Neural cell (in vitro differentiated cells): Measurements from ENCODE around the gene GPR78. TPM values are rescaled to one million over a fixed set of nuclear protein-coding genes. Genes with fewer than 3 reads are reported as not detected.

Source experiments
- H2AFZ ChIP-seq: fragments of 200-600, 300-800 bp; sonication (generic), shearing (Covaris generic); 2 replicates; pipeline ENCODE4 v1.6.0; 2014; ENCODE audit warnings: low read depth, mild to moderate bottlenecking, antibody characterized with exemption, low read length, moderate library complexity
- H3F3A ChIP-seq: fragments of 200-600 bp; shearing (Covaris generic); 2 replicates; pipeline ENCODE4 v1.6.1; 2016; ENCODE audit warnings: mild to moderate bottlenecking, moderate library complexity, mixed read lengths, antibody characterized with exemption, low read length; ENCODE audit not compliant: insufficient read depth, poor library complexity, severe bottlenecking
- H3K27ac ChIP-seq: fragments of 200-600, 300-800 bp; sonication (generic), shearing (Covaris generic); 2 replicates; pipeline ENCODE4 v1.5.1; 2014; ENCODE audit warnings: mild to moderate bottlenecking, low read length, moderate library complexity
- H3K27me3 ChIP-seq: fragments of 300-800, 200-600 bp; sonication (generic), shearing (Covaris generic); 2 replicates; pipeline ENCODE4 v1.6.0; 2014; ENCODE audit warnings: mild to moderate bottlenecking, low read depth, low read length, moderate library complexity; ENCODE audit not compliant: insufficient read depth
- H3K36me3 ChIP-seq: fragments of 300-800, 200-600 bp; sonication (generic), shearing (Covaris generic); 2 replicates; pipeline ENCODE4 v1.5.1; 2014; ENCODE audit warnings: mild to moderate bottlenecking, antibody characterized with exemption, low read length, moderate library complexity; ENCODE audit not compliant: insufficient read depth
- H3K4me2 ChIP-seq: fragments of 300-800, 200-600 bp; sonication (generic), shearing (Covaris generic); 2 replicates; pipeline ENCODE4 v1.6.0; 2014; ENCODE audit warnings: mild to moderate bottlenecking, low read length
- H3K4me3 ChIP-seq: fragments of 300-800, 200-600 bp; sonication (generic), shearing (Covaris generic); 2 replicates; pipeline ENCODE4 v1.5.1; 2014; ENCODE audit warnings: mild to moderate bottlenecking, low read length, moderate library complexity
- H3K79me2 ChIP-seq: fragments of 200-600 bp; shearing (Covaris generic); replicated peaks from 2 replicates; pipeline ENCODE4 v1.6.0; 2014; ENCODE audit warnings: mild to moderate bottlenecking, low read length, moderate library complexity; ENCODE audit not compliant: insufficient read depth
- H3K9ac ChIP-seq: fragments of 300-800, 200-600 bp; sonication (generic), shearing (Covaris generic); 2 replicates; pipeline ENCODE4 v1.6.1; 2016; ENCODE audit warnings: mild to moderate bottlenecking, low read length, mixed read lengths
- H3K9me2 ChIP-seq: fragments of 200-600 bp; shearing (Covaris generic); 2 replicates; pipeline ENCODE4 v1.6.1; 2016; ENCODE audit warnings: mild to moderate bottlenecking, low read length, mixed read lengths; ENCODE audit not compliant: insufficient read depth
- H3K9me3 ChIP-seq: fragments of 200-600, 300-800 bp; sonication (generic), shearing (Covaris generic); 2 replicates; pipeline ENCODE4 v1.6.1; 2016; ENCODE audit warnings: mild to moderate bottlenecking, mixed run types, low read length, moderate library complexity, mixed read lengths
- H4K20me1 ChIP-seq: fragments of 200-600 bp; shearing (Covaris generic); 2 replicates; pipeline ENCODE4 v1.6.1; 2016; ENCODE audit warnings: mild to moderate bottlenecking, mixed run types; ENCODE audit not compliant: insufficient read depth
- EP300 ChIP-seq: fragments of 450-650 bp; conservative IDR thresholded peaks from 2 replicates; pipeline ENCODE4 v1.6.1; 2014; ENCODE audit warnings: antibody characterized with exemption, mild to moderate bottlenecking, moderate library complexity; ENCODE audit not compliant: poor library complexity, severe bottlenecking
- EZH2 ChIP-seq: fragments of 200-600, 300-800 bp; shearing (Covaris generic), sonication (generic); IDR thresholded peaks from 2 replicates; pipeline ENCODE4 v1.6.1; 2014; ENCODE audit warnings: antibody characterized with exemption, low read length, borderline replicate concordance, mild to moderate bottlenecking; ENCODE audit not compliant: insufficient read depth, poor library complexity, severe bottlenecking
- MXI1 ChIP-seq: fragments of 450-650 bp; conservative IDR thresholded peaks from 2 replicates; pipeline ENCODE4 v1.6.1; 2014; ENCODE audit warnings: antibody characterized with exemption, mild to moderate bottlenecking; ENCODE audit not compliant: poor library complexity, severe bottlenecking
- POLR2AphosphoS5 ChIP-seq: IDR thresholded peaks from 2 replicates; pipeline ENCODE4 v1.6.1; 2012
- RAD21 ChIP-seq: fragments of 450-650 bp; conservative IDR thresholded peaks from 2 replicates; pipeline ENCODE4 v1.6.1; 2014; ENCODE audit warnings: antibody characterized with exemption, mild to moderate bottlenecking, moderate library complexity
- REST ChIP-seq: IDR thresholded peaks from 2 replicates; pipeline ENCODE4 v1.6.1; 2012; ENCODE audit warnings: borderline replicate concordance
- SMC3 ChIP-seq: fragments of 450-650 bp; conservative IDR thresholded peaks from 2 replicates; pipeline ENCODE4 v1.6.1; 2014; ENCODE audit warnings: antibody characterized with exemption, mild to moderate bottlenecking, moderate library complexity; ENCODE audit not compliant: poor library complexity
- TAF1 ChIP-seq: IDR thresholded peaks from 2 replicates; pipeline ENCODE4 v1.6.1; 2012; ENCODE audit warnings: low read depth
- polyA plus RNA-seq: library from polyadenylated mRNA; depleted of rRNA; stranded (reverse); fragments of >200 nt; gene quantifications from 2 replicates; pipeline ENCODE4 v1.2.3, GENCODE V29; 2014
- TF ChIP-seq, protein P1 (sequence below): fragments of 450-650 bp; IDR thresholded peaks from 2 replicates; pipeline ENCODE4 v1.5.1; 2014; ENCODE audit warnings: antibody characterized with exemption, mild to moderate bottlenecking, moderate library complexity; ENCODE audit not compliant: poor library complexity, severe bottlenecking

The GPR78 gene
- polyA plus RNA-seq, 1 donor from 2014 or later, result not detected

DNA sequence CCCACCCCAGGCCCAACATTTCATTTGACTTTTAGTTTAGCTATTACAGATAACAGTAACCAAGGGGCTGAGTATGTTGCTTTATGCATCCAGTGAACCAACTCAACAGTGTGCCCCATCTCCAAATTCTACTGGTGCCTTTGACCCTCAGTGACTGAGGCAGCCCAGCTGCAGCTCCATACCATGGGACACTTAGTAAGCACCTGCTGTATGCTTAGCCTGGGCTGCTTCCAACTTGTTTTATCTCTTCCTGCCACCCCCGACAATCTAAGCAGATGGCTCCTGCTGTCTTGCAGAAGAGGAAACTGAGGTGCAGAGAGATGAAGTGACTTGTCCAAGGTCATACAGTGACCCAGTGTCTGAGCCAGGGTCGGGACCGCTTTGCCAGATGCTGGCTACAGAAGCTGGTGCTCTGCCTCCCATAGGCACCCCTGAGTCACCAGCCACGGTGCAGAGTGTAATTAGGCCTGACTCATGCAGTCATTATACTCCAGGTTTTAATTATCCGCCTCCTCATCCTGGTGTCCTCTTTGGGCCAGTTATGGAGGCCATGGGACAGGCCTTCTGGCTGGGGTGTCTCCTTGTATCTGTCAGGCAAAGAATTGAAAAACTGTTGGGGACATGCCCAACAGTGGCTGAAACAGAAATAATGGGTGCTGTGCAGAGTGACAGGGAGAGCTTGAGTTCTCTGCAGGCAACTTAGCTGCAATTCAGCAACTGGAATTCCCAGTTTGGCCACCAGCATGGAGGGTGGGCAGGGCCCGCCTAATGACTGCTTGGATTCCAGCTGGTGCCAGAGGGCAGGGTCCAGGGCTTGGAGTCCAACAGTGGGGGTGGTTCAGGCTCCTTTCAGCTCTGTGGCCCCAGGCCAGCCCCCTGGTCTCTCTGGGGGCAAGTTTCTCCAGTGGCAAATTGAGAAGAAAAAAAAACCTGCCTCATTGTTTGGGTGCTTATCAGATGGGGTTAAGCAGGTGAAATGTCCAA, 8.2 kb upstream of the GPR78 start:
- no peaks in the 10 kb centered on the region for H3K36me3 ChIP-seq
- no peaks in the 10 kb centered on the region for H3K9me2 ChIP-seq
- no peaks in the 10 kb centered on the region for H3K9me3 ChIP-seq
- H3K4me3 ChIP-seq, result no peak overlapping the region
- H4K20me1 ChIP-seq, result no peaks in the 10 kb centered on the region
- no peak overlapping the region for H3K9ac ChIP-seq
- H2AFZ ChIP-seq, result no peak overlapping the region
- no peak overlapping the region for H3K4me2 ChIP-seq
- H3K27me3 ChIP-seq, result no peaks in the 10 kb centered on the region
- no peak overlapping the region for H3K27ac ChIP-seq
- no peaks in the 10 kb centered on the region for H3K79me2 ChIP-seq
- TF ChIP-seq MXI1 (no peak), RAD21 (no peak), EZH2 (no peak), SMC3 (no peak), TAF1 (no peak), EP300 (no peak), POLR2AphosphoS5 (no peak), REST (no peak)
- TF ChIP-seq, protein P1, sequence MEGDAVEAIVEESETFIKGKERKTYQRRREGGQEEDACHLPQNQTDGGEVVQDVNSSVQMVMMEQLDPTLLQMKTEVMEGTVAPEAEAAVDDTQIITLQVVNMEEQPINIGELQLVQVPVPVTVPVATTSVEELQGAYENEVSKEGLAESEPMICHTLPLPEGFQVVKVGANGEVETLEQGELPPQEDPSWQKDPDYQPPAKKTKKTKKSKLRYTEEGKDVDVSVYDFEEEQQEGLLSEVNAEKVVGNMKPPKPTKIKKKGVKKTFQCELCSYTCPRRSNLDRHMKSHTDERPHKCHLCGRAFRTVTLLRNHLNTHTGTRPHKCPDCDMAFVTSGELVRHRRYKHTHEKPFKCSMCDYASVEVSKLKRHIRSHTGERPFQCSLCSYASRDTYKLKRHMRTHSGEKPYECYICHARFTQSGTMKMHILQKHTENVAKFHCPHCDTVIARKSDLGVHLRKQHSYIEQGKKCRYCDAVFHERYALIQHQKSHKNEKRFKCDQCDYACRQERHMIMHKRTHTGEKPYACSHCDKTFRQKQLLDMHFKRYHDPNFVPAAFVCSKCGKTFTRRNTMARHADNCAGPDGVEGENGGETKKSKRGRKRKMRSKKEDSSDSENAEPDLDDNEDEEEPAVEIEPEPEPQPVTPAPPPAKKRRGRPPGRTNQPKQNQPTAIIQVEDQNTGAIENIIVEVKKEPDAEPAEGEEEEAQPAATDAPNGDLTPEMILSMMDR, result no peak
- no peaks in the 10 kb centered on the region for H3F3A ChIP-seq

DNA sequence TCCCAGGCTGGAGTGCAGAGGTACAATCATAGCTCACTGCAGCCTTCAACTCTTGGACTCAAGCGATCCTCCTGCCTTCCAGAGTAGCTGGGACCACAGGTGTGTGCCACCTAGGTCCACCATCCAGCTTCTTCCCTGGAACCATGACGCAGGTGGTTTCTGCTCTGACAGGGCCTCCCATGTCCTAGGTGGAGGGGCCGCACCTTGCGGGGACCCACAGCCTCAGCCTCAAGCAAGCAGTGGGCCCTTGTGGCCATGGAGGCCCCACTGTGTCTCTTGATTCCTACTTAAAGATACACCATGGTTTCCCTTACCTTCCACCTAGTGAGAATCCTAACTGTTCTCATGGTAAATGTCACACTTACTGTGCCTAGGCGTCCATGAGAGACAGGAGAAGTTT, 6.9 kb upstream of the GPR78 start:
- Histone ChIP-seq H3K9me2 (no peaks in the 10 kb centered on the region), H3K9me3 (no peaks in the 10 kb centered on the region), H3K79me2 (no peaks in the 10 kb centered on the region), H3K9ac (no peak overlapping the region), H3K27me3 (peaks cover 7% of the 10 kb centered on the region), H3K4me2 (no peak overlapping the region), H2AFZ (no peak overlapping the region), H3F3A (no peaks in the 10 kb centered on the region), H3K36me3 (no peaks in the 10 kb centered on the region), H3K27ac (no peak overlapping the region), H4K20me1 (no peaks in the 10 kb centered on the region), H3K4me3 (no peak overlapping the region)
- no peak for TF ChIP-seq RAD21
- TF ChIP-seq TAF1, result no peak
- no peak for TF ChIP-seq EZH2
- no peak for TF ChIP-seq MXI1
